HepG2 (cell line): ENCODE results near the gene PTPN13. TPM values are rescaled to one million over a fixed set of nuclear protein-coding genes. Genes with fewer than 3 reads are reported as not detected.

Experiments
- CBX5 ChIP-seq: sonication (generic); formaldehyde crosslinking; IDR thresholded peaks from 2 replicates; pipeline ENCODE4 v1.4.0; 2020; ENCODE audit warnings: missing genetic modification reagents, borderline replicate concordance
- HNRNPH1 ChIP-seq: fragments of 200-400 bp; formaldehyde crosslinking; optimal IDR thresholded peaks from 2 replicates; pipeline ENCODE3; 2017; ENCODE audit warnings: mild to moderate bottlenecking, low read depth, low read length
- MAFG ChIP-seq: sonication (generic); formaldehyde crosslinking; IDR thresholded peaks from 2 replicates; pipeline ENCODE4 v1.5.1; 2020; ENCODE audit warnings: mild to moderate bottlenecking, missing genetic modification reagents
- POGZ ChIP-seq: sonication (generic); formaldehyde crosslinking; IDR thresholded peaks from 2 replicates; pipeline ENCODE4 v1.4.0; 2020; ENCODE audit warnings: mild to moderate bottlenecking, missing genetic modification reagents
- RBAK ChIP-seq: sonication (generic); formaldehyde crosslinking; IDR thresholded peaks from 2 replicates; pipeline ENCODE4 v1.5.1; 2020; ENCODE audit warnings: mild to moderate bottlenecking, missing genetic modification reagents
- RELA ChIP-seq: sonication (generic); formaldehyde crosslinking; IDR thresholded peaks from 2 replicates; pipeline ENCODE4 v1.4.0; 2020; ENCODE audit warnings: missing genetic modification reagents
- SKI ChIP-seq: fragments of 450-650 bp; IDR thresholded peaks from one replicate; pipeline ENCODE4 v1.6.1; 2018; ENCODE audit warnings: mild to moderate bottlenecking; ENCODE audit not compliant: partially characterized antibody
- STAG1 ChIP-seq: sonication (generic); formaldehyde crosslinking; IDR thresholded peaks from 2 replicates; pipeline ENCODE4 v1.4.0; 2020; ENCODE audit warnings: missing genetic modification reagents
- TFAP4 ChIP-seq: sonication (generic); IDR thresholded peaks from 2 replicates; pipeline ENCODE4 v1.6.1; 2016; ENCODE audit warnings: low read depth, borderline replicate concordance
- TFDP1 ChIP-seq: IDR thresholded peaks from 2 replicates; pipeline ENCODE4 v1.6.1; 2016; ENCODE audit warnings: missing compliant biosample characterization, missing genetic modification reagents, borderline replicate concordance
- TOE1 ChIP-seq: sonication (generic); formaldehyde crosslinking; IDR thresholded peaks from 2 replicates; pipeline ENCODE4 v1.4.0; 2020; ENCODE audit warnings: mild to moderate bottlenecking, missing genetic modification reagents
- ZNF225 ChIP-seq: sonication (generic); formaldehyde crosslinking; IDR thresholded peaks from 2 replicates; pipeline ENCODE4 v1.4.0; 2020; ENCODE audit warnings: mild to moderate bottlenecking, missing genetic modification reagents
- ZNF296 ChIP-seq: sonication (generic); formaldehyde crosslinking; conservative IDR thresholded peaks from 2 replicates; pipeline ENCODE4 v1.5.0; 2020; ENCODE audit warnings: mild to moderate bottlenecking, missing genetic modification reagents
- ZNF337 ChIP-seq: sonication (generic); formaldehyde crosslinking; IDR thresholded peaks from 2 replicates; pipeline ENCODE4 v1.5.1; 2020; ENCODE audit warnings: missing genetic modification reagents, low read depth, mild to moderate bottlenecking, borderline replicate concordance
- ZNF430 ChIP-seq: sonication (generic); formaldehyde crosslinking; IDR thresholded peaks from 2 replicates; pipeline ENCODE4 v1.9.0; 2021; ENCODE audit warnings: mild to moderate bottlenecking, missing genetic modification reagents
- ZNF550 ChIP-seq: sonication (generic); formaldehyde crosslinking; IDR thresholded peaks from 2 replicates; pipeline ENCODE4 v1.4.0; 2020; ENCODE audit warnings: mild to moderate bottlenecking, missing genetic modification reagents, borderline replicate concordance
- ZNF580 ChIP-seq: IDR thresholded peaks from 2 replicates; pipeline ENCODE4 v1.6.1; 2016; ENCODE audit warnings: low read depth, borderline replicate concordance
- ZNF589 ChIP-seq: sonication (generic); formaldehyde crosslinking; conservative IDR thresholded peaks from 2 replicates; pipeline ENCODE4 v1.8.0; 2022; ENCODE audit warnings: mild to moderate bottlenecking, moderate library complexity, missing genetic modification reagents
- ZNF614 ChIP-seq: IDR thresholded peaks from 2 replicates; pipeline ENCODE4 v1.6.1; 2018; ENCODE audit warnings: missing biosample characterization, missing genetic modification reagents, inconsistent platforms, borderline replicate concordance
- polyA plus RNA-seq, 8 experiments: library from polyadenylated mRNA; depleted of rRNA in 3 of 8; stranded (reverse) in 7 of 8; unstranded in 1 of 8; fragments of >200 nt; fragmentation: Illumina TruSeq in 4 of 8; extraction: Trizol in 4 of 8; gene quantifications; 2 replicates each; pipeline versions ENCODE4 v1.2.1 to v1.2.3, GENCODE V29; 2011 to 2016; ENCODE audit warnings: low read depth in 4 of 8, missing spikeins in 1 of 8, mixed read lengths in 1 of 8; ENCODE audit not compliant: insufficient read depth in 1 of 8
- total RNA-seq, 5 experiments: library from RNA; depleted of rRNA; stranded (reverse); fragments of >200 nt; fragmentation: Illumina TruSeq; extraction: Trizol; gene quantifications; 2 replicates each; pipeline ENCODE4 v1.2.3, GENCODE V29; 2016; ENCODE audit warnings: low read depth in 1 of 5
- TF ChIP-seq, protein P1 (sequence below): sonication (generic); formaldehyde crosslinking; IDR thresholded peaks from 2 replicates; pipeline ENCODE4 v1.4.0; 2020; ENCODE audit warnings: missing genetic modification reagents, borderline replicate concordance
- TF ChIP-seq, protein P2 (sequence below): sonication (generic); formaldehyde crosslinking; IDR thresholded peaks from 2 replicates; pipeline ENCODE4 v1.4.0; 2020; ENCODE audit warnings: missing genetic modification reagents, mild to moderate bottlenecking, borderline replicate concordance
- TF ChIP-seq, protein P3 (sequence below): IDR thresholded peaks from 2 replicates; pipeline ENCODE4 v1.6.1; 2018; ENCODE audit warnings: missing genetic modification reagents, mild to moderate bottlenecking, missing compliant biosample characterization

Gene PTPN13
- total and polyA plus RNA-seq, 2 of the 13 experiments (the other 11 are each of a cell fraction or from before 2014, with no cell fraction given): not detected

DNA sequence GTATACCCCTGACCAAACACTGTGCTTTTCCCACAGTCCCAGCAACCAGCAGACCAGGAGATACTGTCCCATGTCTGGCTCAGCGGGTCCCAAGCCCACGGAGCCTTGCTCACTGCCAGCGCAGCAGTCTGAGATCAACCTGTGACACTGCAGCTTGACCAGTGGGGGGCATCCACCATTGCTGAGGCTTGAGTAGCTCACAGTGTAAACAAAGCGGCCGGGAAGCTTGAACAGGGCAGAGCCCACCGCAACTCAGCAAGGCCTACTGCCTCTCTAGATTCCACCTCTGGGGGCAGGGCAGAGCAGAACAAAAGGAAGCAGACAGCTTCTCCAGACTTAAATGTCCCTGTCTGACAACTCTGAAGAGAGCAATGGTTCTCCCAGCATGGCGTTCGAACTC is 197.0 kb downstream of the PTPN13 start (continued):
- TF ChIP-seq, protein P1, sequence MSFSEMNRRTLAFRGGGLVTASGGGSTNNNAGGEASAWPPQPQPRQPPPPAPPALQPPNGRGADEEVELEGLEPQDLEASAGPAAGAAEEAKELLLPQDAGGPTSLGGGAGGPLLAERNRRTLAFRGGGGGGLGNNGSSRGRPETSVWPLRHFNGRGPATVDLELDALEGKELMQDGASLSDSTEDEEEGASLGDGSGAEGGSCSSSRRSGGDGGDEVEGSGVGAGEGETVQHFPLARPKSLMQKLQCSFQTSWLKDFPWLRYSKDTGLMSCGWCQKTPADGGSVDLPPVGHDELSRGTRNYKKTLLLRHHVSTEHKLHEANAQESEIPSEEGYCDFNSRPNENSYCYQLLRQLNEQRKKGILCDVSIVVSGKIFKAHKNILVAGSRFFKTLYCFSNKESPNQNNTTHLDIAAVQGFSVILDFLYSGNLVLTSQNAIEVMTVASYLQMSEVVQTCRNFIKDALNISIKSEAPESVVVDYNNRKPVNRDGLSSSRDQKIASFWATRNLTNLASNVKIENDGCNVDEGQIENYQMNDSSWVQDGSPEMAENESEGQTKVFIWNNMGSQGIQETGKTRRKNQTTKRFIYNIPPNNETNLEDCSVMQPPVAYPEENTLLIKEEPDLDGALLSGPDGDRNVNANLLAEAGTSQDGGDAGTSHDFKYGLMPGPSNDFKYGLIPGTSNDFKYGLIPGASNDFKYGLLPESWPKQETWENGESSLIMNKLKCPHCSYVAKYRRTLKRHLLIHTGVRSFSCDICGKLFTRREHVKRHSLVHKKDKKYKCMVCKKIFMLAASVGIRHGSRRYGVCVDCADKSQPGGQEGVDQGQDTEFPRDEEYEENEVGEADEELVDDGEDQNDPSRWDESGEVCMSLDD (CRISPR knock-in tag): no peak; the same call in 1 of the 2 replicates
- TF ChIP-seq RBAK (CRISPR knock-in tag): no peak
- TF ChIP-seq POGZ: peak; percentile 63
- no peak for TF ChIP-seq ZNF337
- TF ChIP-seq ZNF614 (CRISPR knock-in tag): no peak
- no peak for TF ChIP-seq MAFG (CRISPR knock-in tag)
- TF ChIP-seq ZNF296 (CRISPR knock-in tag): no peak
- TF ChIP-seq TFDP1: no peak
- peak; percentile 37; the same call in 1 of the 2 replicates for TF ChIP-seq ZNF580 (CRISPR knock-in tag)
- no peak for TF ChIP-seq RELA (CRISPR knock-in tag)
- TF ChIP-seq, protein P2, sequence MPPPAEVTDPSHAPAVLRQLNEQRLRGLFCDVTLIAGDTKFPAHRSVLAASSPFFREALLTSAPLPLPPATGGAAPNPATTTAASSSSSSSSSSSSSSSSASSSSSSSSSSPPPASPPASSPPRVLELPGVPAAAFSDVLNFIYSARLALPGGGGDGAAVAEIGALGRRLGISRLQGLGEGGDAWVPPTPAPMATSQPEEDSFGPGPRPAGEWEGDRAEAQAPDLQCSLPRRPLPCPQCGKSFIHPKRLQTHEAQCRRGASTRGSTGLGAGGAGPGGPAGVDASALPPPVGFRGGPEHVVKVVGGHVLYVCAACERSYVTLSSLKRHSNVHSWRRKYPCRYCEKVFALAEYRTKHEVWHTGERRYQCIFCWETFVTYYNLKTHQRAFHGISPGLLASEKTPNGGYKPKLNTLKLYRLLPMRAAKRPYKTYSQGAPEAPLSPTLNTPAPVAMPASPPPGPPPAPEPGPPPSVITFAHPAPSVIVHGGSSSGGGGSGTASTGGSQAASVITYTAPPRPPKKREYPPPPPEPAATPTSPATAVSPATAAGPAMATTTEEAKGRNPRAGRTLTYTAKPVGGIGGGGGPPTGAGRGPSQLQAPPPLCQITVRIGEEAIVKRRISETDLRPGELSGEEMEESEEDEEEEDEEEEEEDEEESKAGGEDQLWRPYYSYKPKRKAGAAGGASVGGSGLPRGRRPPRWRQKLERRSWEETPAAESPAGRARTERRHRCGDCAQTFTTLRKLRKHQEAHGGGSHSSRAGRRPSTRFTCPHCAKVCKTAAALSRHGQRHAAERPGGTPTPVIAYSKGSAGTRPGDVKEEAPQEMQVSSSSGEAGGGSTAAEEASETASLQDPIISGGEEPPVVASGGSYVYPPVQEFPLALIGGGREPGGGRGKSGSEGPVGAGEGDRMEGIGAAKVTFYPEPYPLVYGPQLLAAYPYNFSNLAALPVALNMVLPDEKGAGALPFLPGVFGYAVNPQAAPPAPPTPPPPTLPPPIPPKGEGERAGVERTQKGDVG: no peak
- TF ChIP-seq TOE1: no peak
- no peak for TF ChIP-seq SKI
- TF ChIP-seq ZNF550: no peak
- no peak for TF ChIP-seq ZNF589
- peak; percentile 69 for TF ChIP-seq STAG1 (CRISPR knock-in tag)
- no peak for TF ChIP-seq HNRNPH1
- TF ChIP-seq, protein P3, sequence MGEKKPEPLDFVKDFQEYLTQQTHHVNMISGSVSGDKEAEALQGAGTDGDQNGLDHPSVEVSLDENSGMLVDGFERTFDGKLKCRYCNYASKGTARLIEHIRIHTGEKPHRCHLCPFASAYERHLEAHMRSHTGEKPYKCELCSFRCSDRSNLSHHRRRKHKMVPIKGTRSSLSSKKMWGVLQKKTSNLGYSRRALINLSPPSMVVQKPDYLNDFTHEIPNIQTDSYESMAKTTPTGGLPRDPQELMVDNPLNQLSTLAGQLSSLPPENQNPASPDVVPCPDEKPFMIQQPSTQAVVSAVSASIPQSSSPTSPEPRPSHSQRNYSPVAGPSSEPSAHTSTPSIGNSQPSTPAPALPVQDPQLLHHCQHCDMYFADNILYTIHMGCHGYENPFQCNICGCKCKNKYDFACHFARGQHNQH (CRISPR knock-in tag): no peak
- TF ChIP-seq ZNF225: no peak
- no peak for TF ChIP-seq TFAP4
- no peak for TF ChIP-seq CBX5 (CRISPR knock-in tag)
- TF ChIP-seq ZNF430 (CRISPR knock-in tag): no peak
